Activated T-helper 1 cell treated with anti-CD3 and anti-CD28 coated beads, Interleukin-2, amount 50 U/mL, for 16 hours (primary cell): ENCODE measurements around the gene AMOTL2.

ENCODE experiments used
- DNase-seq, 2 donors: peaks; one replicate each; pipeline ENCODE4 v3.0.0-alpha.2; 2020; ENCODE audit warnings: low read depth in 1 of 2, low spot score in 1 of 2

AMOTL2 gene

DNA sequence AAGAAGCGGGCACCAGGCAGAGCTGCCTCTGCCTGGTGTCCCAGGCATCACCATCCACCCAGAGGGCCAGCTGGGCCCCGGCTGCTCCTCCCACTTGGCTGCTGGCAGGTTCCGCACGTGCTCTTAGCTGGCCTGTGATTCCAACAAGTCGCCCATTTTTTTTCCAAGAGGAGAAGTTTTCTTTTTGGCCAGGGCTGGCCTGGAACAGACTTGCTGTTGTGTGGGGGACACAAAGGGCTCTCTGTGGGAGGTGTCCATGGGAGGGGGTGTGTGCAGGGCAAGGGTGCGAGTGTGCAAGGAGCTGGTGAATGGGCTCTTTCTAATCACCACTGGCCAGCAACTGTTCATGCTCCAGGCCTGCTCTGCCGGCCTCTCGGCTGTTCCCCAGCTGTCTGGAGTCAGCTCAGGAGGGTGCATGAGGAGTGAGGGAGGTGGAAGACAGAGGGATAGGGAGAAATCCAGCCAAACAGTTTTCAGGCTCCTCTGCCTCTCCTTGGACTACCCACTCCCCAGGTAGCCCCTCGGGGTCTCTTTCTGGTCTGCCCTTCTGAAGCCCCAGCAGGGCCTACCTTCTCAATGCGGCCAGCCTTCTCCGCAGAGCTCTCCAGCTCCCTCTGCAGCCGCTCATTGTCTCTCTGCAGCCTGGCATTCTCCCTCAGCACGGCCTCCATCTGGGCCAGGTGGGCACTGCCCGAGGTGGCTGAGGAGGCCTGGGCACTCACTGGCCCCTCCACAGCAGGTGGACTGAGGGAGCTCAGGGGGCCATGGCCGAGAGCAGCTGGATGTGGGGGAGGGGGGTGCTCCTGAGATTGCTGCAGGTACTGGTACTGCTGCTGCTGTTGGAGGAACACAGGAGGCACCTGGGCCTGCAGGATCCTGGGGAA, 7.1 kb downstream of the AMOTL2 start:
- DNase-seq: no peak

DNA sequence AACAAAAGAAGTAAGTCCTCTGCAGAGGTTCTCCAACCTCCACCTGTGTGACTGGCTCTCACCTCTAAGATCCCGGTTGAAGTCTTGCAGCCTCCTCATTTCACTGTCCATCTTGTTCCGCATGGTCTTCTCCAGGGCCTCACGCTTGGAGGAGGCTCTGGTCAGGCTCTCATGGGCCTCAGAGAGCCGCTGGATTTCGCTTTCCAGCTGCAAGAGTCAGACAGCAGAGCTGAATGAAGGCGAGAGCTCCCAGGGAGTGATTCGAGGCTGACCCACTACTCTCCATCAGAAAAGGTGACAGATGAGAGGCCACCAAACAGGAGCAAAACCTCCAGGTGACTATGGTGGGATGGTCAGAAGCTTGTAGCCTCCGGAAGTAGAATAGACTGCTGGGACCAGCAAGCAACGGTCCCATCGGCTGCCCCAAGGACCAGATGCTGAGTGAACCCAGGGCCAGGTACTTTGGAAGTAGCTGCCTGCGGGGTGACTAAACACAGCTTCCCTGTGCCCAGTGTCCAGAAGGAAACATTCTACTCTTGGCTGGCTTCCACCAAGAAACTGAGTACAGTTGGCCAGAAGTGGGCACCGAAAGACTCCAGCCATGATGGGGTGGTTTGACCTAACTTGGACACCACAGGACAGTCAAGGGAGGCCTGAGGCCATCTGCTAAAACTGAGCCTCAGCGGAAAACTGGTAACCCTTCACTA, 7.9 kb downstream of the AMOTL2 start:
- no peak for DNase-seq

- DNase-seq: no peak
These were observed 8.5 kb downstream of the AMOTL2 start for GRCh38 chr3:134365766-134366065.

GRCh38 chr3:134364936-134365765, 9.1 kb downstream of the AMOTL2 start:
- no peak for DNase-seq

DNA sequence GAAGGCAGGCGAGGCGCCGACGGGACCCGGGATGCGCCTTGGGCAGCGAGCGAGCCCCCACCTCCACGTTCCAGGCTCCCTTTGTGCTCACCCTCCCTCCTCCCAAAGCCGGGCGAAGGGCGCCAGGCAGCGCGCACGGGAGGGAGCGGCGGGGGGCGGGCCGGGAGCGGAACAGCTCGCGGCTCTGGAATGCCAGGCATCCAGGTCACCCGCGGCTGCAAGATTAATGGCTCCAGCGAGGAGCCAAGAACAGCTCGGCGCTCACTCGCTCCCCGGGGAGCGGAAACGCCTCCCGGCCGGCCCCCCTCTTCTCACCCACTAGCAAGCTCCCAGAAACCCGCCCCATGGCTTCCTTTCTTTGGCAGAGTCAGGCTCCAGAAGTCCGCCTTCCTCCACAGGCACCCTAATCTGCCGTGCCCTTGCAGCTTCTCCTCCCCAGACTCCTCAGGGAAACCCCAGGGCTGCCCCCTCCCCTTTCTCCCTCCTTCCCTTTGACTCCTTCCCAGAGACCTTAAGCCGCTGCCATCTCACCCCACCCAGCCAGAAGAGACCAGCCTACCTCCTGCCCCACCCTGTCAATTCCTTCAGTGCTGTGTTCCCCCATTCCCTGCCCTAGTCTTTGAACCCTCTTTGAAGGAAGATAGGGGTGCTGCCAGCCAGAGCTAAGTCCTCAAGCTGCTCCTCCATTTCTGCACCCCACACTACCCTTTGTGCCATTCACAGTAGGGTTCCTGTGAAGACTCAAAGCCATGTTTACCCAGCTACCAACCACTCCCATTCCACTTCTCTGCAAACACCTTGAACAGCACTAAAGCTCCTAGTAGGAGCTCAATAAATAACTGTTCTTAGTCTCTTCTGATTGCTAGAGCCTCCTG, 9.9 kb downstream of the AMOTL2 start:
- no peak for DNase-seq

DNA sequence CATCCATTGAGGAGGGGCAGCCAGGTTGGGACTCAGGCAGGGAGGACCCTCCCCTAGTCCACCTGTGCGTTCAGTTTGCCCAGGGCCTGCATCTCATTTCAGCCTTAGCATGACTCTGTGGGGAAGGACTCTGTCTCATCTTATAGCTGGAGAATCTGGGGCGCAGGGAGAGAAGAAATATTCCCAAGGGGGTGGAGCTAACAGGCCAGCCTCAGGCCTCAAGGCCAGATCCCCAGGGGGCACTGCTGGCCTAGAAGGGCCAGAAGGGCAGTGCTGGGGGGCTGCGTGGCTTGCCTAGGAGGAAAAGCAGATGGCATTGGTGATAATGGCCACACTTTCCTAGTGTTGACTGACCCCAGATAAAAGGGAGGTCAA, 10.9 kb downstream of the AMOTL2 start:
- no peak for DNase-seq

- DNase-seq: no peak
These were observed 11.4 kb downstream of the AMOTL2 start for GRCh38 chr3:134362670-134363380.

- DNase-seq: no peak
These were observed 12.0 kb downstream of the AMOTL2 start for GRCh38 chr3:134362221-134362620.

DNA sequence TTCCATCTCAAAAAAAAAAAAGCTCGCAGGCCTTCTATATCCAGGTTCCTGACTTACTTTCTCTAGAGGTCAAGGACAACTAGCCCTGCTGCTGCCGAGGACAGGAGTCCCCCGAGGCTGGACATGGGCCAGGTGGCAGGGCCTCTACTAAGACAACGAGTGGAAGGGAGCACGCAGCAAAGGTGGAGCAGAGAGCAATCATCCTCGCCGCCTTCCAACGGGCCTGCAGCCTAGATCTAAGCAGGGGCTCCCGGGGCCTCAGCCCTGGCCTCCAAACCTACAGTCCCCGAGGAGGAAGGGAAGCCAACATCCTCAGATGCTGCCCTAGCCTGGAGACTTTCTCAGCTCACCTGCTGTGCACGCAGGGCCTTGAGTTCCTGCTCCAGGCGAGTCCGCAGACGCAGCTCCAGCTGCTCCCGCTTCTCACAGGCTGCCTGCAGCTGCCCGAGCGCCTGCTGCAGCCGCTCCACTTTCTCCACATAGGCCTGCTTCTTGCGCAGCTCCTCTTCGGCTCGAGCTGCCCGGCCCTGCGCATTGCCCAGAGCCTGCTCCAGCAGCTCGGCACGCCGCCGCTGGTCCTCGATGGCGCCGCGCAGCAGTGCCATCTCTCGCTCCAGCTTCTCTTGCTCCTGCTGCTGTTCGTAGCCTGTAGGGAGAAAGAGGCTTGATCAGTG, 12.9 kb downstream of the AMOTL2 start:
- DNase-seq: no peak

DNA sequence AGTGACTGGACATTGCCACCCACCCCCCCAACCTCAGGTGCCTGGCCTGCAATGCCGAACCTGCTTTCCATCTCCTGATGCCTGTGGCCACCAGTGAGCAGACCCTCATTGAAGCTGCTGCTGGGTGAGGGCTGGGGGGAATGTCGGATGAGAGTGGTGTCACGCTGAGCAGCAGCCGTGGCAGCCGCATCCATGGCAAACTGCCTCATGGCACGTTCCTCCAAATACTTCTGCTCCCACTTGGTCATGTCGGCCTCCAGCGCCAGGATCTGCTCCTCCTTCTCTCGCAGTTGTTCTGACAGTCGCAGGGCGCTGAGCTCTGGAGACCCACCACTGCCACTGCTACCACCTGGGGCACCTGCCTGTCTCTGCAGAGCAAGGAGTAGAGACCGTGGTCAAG, 14.2 kb downstream of the AMOTL2 start:
- no peak for DNase-seq

- DNase-seq: no peak
These were observed 14.9 kb downstream of the AMOTL2 start for GRCh38 chr3:134359121-134360010.

DNA sequence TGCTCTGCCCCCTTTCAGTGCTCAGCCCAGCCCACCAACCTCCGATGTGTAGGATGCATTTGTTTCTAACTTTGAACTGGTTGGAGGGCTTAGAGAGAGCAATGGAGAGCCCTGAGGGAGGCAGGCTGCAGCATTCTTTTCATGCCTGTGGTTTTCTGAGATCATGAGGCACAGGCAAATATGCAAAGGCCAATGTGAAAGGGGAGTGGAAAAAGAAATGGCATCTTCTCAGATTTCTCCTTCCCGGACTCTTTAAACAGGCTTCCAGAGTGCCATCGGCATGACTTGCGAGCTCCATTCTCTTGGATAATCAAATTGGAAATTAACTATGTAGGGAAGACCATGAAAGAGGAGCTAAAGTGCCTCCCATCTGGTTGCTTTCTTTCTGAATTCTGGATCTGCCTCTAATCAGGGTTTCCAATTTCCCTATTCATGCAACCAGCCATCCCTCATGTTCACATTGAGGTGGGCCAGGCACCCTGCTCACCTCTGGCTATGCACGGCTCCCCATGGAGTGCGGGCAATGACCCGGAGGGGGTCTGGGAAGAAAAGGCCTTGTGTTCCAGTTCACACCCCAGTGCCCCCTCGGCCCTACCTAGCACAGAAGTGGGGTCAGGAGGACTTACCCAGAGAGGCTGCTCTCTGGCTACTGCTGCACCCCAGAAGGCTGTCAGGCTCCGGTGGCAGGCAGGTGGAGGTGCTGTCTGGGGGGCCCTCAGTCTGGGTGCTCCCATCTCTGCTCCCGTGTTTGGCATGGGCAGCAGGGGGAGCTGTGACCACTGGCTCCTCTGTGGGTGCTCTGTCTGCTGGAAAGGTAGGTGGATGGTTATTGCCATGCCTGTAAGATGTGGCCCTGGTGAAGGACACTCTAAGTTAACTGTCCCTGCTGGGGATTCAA, 16.1 kb downstream of the AMOTL2 start:
- no peak for DNase-seq

DNA sequence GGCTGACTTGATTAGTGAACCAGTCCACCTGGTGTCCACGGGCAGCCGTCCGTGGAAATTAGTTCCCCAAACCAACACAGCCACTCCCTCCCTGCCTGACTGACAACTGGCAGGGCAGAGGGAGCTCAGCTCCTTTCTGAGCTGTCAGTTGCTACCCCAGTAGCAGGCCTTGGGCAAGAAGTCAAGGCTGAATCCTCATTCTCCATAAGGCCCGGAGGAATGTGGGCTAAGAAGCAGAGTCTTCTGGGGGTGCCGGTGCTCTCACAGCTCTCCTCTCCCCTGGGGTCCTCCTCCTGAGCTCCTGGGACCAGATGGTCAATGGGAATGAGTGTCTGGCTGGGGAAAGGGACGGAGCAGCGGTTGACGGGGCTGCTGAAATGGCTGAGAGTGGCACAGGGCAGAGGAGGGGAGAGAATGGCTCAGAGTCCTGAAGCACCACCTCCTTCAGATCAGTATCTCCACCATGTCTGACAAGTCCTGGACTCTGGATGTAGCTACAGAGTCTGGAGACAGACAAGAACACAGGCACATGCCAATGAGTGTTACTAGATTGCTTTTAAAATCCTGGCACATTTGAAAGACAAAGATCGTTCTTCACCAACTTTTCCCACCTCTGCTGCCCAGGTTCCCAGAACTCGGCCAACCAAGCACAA, 16.9 kb downstream of the AMOTL2 start:
- DNase-seq: no peak

GRCh38 chr3:134356411-134357040, 17.7 kb downstream of the AMOTL2 start:
- DNase-seq: no peak

DNA sequence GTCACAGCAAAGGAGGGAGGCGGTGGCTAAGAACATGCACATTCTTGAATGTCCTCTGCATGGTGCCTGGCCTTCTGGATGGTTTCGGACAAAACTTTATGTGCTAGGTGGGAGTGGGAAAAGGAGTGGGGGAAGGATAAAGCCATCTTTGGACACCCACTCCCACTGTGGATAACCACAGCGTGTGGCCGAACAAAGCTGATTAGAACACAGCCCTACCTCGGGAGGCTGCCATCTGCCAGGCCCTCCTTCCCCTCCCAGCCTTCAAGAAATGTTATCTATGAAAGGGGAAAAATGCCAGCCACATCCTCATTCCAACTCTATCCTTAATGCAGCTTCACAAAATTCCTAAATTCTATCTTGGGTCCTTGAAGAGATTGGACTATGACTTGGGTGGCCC, 18.8 kb downstream of the AMOTL2 start:
- DNase-seq: no peak

DNA sequence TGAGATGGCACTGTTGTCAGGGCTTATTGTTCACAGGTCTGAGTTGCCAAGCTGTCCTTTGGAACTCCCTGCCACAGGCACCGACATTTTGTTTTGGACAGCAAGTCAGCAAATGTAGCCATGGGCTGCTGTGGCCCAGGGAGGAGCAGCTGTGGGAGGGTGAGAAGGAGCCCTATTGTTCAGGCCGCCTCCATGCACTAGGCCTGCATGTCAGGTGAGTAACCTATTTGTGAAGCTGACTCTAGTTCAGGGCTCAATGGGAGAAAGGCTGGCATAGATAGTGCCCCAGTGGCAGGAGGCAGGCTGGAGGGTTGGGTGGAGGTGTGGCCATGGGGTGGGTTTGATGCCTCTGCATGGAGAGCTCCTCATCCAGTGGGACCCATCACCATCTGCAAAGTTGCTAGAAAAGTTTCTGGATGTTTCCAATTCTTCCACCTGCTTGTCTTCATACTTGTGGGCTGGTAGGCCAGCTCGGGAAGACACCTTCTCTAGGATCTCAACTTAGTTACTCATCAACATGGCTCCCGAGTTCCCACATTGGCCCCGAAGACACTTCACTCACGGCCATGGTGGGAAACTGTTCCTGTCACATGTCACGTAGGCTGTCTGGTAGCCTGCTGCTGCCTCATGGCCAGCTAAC, 19.5 kb downstream of the AMOTL2 start:
- no peak for DNase-seq
